GM10266 (cell line): ENCODE measurements around the gene PAQR9.

Experiments
- DNase-seq: peaks from one replicate; pipeline ENCODE4 v3.0.0; 2012; ENCODE audit errors: extremely low spot score
- TF ChIP-seq, protein P1 (sequence below): IDR thresholded peaks from 2 replicates; pipeline ENCODE4 v1.5.1; 2012; ENCODE audit warnings: mild to moderate bottlenecking, low read depth; ENCODE audit not compliant: control insufficient read depth, insufficient read depth; ENCODE audit errors: missing control alignments

The PAQR9 gene

DNA sequence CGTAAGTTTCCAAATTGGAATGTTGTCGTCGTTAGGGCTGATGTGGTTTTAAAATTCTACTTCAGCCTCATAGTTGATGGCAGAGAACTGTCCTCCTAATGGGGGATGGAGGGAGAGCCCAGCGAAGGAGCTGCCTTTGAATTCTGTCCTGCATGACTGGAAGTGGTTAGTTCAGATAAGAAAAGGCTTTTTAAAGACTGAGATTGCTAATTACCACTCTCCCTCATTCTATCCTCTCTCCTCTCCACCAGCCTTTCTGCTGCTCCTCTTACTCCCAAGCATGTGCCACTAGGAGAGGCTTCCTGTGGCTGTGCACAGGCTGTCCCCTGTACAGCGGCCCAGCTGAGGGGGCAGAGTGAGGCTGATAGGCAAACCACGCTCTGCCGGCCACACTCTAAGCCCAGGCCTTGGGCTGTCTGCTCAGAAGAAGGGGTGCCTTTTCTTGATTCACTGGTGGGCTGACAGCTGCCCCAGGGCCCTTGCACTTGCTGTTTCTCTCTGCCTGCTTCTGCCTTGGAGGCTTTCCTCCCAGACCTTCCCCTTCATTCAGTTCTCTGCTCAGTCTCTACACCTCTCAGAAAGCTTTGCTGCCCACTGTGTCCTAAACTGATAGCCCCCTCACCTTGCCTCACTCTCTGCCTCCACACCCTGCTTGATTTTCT, 8.7 kb upstream of the PAQR9 start:
- DNase-seq: no peak
- TF ChIP-seq, protein P1, sequence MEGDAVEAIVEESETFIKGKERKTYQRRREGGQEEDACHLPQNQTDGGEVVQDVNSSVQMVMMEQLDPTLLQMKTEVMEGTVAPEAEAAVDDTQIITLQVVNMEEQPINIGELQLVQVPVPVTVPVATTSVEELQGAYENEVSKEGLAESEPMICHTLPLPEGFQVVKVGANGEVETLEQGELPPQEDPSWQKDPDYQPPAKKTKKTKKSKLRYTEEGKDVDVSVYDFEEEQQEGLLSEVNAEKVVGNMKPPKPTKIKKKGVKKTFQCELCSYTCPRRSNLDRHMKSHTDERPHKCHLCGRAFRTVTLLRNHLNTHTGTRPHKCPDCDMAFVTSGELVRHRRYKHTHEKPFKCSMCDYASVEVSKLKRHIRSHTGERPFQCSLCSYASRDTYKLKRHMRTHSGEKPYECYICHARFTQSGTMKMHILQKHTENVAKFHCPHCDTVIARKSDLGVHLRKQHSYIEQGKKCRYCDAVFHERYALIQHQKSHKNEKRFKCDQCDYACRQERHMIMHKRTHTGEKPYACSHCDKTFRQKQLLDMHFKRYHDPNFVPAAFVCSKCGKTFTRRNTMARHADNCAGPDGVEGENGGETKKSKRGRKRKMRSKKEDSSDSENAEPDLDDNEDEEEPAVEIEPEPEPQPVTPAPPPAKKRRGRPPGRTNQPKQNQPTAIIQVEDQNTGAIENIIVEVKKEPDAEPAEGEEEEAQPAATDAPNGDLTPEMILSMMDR: no peak

DNA sequence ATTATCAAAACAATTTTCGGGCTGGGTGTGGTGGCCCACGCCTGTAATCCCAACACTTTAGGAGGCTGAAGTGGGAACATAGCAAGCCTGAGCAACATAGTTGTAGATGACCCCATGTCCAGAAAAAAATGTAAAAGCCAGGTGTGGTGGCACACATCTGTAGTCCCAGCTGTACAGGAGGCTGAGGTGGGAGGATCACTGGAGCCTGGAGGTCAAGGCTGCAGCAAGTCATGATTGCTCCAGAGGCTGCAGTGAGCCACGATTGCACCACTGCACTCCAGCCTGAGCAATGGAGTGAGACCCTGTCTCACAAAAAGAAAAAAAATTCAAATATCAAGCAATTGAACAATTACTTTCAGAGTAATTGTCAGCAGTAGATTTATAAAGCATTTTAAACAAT, 8.0 kb upstream of the PAQR9 start:
- no peak for DNase-seq
- TF ChIP-seq, protein P1: no peak

DNA sequence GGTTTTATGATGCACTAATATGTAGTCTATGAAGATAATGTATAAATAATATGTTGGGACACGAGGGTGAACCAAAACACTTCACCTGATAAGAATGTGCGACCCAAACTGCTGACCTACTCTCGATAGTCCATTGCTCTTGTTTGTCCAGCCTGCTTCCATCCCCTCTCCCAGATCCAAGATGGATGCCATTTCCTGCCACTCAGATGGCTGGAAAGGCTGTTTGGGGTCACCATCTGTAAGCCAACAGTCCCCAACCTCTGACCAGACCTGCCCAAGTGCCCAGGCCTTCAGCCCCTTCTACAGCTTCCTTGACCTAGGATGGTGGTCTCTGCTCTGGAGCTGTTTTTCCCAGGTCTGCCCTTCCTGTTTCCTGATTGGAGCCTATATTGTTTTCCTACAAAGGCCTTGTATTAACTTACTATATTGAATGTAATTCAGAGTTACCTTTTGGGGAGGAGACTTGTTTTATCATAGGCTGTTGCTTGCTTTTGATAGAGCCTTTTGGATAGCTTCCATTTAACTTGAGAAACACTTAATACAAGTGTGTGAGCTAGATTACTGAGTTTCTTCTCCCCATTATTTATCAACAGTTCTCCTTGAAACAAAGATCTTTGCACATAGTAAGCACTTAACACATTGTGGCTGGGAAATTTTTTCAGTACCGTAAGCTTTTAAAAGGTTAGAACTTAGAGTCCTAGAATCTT, 5.0 kb upstream of the PAQR9 start:
- TF ChIP-seq, protein P1: no peak
- no peak for DNase-seq

DNA sequence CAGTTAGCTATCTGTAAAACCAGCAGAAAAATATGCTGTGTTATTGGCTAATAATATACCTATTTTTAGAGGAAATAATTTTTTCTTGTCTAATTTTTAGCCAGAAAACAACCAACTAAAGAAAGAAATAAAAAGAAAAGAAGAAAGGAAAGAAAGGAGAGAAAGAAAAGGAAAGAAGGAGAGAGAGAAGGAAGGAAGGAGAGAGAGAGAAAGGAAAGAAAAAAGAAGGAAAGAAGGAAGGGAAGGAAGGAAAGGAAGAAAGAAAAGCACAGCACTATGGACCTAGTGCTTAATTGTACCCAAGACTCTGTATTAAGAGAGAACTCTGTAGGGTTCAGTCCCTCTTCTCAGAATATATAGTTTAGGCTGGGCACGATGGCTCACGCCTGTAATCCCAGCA, 3.3 kb upstream of the PAQR9 start:
- DNase-seq: no peak
- TF ChIP-seq, protein P1: no peak

DNA sequence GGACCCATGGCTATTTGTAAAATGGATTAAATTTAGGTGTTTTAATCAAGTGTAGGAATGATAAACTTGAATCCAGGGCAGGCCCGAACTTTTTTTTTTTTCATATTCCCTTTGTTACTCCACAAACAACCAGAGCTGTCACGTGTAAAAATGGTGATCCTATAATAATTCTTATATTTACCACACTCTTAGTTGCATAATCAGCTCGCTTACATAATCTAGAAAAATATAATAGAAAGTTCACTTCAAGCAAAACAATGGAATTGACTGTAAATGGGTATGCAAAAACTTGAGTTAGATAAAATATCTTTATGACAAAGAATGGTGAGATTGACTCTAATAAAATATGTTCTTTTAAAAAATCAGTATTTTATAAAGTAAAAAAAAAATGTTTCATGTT, 2.1 kb upstream of the PAQR9 start:
- TF ChIP-seq, protein P1: no peak

DNA sequence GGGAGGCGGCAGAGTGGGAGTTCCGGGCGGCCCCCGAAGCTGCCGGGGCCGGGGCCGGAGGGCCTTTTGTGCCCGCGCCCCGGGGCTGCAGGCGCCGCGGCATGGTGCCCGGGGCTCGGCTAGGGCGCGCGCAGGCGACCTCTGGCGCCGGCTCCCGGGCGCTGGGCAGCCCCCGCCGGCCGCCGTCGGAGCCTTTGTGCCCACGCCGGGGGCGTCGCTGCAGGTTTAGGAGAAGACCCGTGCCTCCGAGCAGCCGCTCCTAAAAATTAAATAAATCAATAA, 299 bp downstream of the PAQR9 start:
- TF ChIP-seq, protein P1: no peak
- DNase-seq: no peak

More for the DNA sequence above, 2.1 kb upstream of the PAQR9 start:
- no peak for DNase-seq

DNA sequence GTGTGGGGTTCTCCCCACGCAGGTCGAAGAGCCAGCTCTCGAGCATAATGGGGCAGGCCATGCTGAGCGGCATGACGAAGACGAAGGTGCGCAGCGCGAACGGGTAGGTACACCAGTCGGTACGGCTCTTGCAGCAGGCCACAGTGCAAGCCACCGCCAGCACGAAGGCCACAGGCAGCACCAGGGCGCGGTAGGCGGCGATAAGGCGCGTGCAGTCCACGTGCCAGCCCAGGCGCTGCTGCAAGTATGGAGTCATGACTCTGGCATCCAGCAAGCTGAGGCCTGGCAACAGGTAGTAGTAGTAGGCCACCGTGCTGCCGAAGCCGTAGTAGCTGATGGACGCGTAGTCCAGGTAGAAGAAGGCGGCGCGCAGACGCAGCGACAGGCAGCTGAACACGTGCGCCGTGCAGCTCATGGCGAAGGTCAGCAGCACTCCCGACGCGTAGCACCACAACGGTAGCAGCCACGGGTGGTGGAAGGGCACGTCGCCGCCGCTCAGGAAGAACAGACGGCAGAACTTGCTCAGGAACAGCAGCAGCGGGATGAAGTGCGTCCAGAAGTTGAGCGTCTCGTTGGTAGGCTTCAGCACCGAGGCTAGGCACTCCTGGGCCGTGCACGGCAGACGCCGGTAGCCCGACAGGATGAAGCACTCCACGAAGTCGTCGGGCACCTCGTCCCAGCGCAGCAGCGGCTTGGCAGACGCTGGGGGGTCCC, 797 bp downstream of the PAQR9 start:
- TF ChIP-seq, protein P1: no peak
- no peak for DNase-seq
